ENCODE data around the gene SMIM28.

The SMIM28 gene

GRCh38 chr6:138405816-138406413, 28.2 kb downstream of the SMIM28 start:
- TF ChIP-seq ZNF274 (IDR thresholded peaks at IDR 0.05; ENCODE audit: low read depth, low read length), result no peak
- no peak overlapping the region for H3K4me3 ChIP-seq (ENCODE audit: low read length)

- no peak for TF ChIP-seq ZNF274 (IDR thresholded peaks at IDR 0.05; ENCODE audit: low read depth, low read length)
- H3K4me3 ChIP-seq (ENCODE audit: low read length), result no peak overlapping the region
These were observed 28.7 kb downstream of the SMIM28 start for GRCh38 chr6:138406443-138406842.

- TF ChIP-seq ZNF274 (IDR thresholded peaks at IDR 0.05; ENCODE audit: low read depth, low read length), result no peak
- no peak overlapping the region for H3K4me3 ChIP-seq (ENCODE audit: low read length)
These were observed 32.5 kb downstream of the SMIM28 start for GRCh38 chr6:138410048-138410735.

- no peak for TF ChIP-seq ZNF274 (IDR thresholded peaks at IDR 0.05; ENCODE audit: low read depth, low read length)
- no peak overlapping the region for H3K4me3 ChIP-seq (ENCODE audit: low read length)
These were observed 33.5 kb downstream of the SMIM28 start for GRCh38 chr6:138410972-138411880.

GRCh38 chr6:138415125-138415524, 37.4 kb downstream of the SMIM28 start:
- no peak overlapping the region for H3K4me3 ChIP-seq (ENCODE audit: low read length)
- no peak for TF ChIP-seq ZNF274 (IDR thresholded peaks at IDR 0.05; ENCODE audit: low read depth, low read length)

GRCh38 chr6:138416206-138416605, 38.5 kb downstream of the SMIM28 start:
- no peak overlapping the region for H3K4me3 ChIP-seq (ENCODE audit: low read length)
- TF ChIP-seq ZNF274 (IDR thresholded peaks at IDR 0.05; ENCODE audit: low read depth, low read length), result no peak

GRCh38 chr6:138417493-138418117, 39.9 kb downstream of the SMIM28 start:
- H3K4me3 ChIP-seq (ENCODE audit: low read length), result no peak overlapping the region
- no peak for TF ChIP-seq ZNF274 (IDR thresholded peaks at IDR 0.05; ENCODE audit: low read depth, low read length)

GRCh38 chr6:138418118-138418742, 40.5 kb downstream of the SMIM28 start:
- no peak for TF ChIP-seq ZNF274 (IDR thresholded peaks at IDR 0.05; ENCODE audit: low read depth, low read length)

GRCh38 chr6:138419766-138420165, 42.1 kb downstream of the SMIM28 start:
- no peak for TF ChIP-seq ZNF274 (IDR thresholded peaks at IDR 0.05; ENCODE audit: low read depth, low read length)
- H3K4me3 ChIP-seq (ENCODE audit: low read length), result no peak overlapping the region

More at GRCh38 chr6:138418118-138418742, 40.5 kb downstream of the SMIM28 start:
- H3K4me3 ChIP-seq (ENCODE audit: low read length), result no peak overlapping the region

- no peak overlapping the region for H3K4me3 ChIP-seq (ENCODE audit: low read length)
- TF ChIP-seq ZNF274 (IDR thresholded peaks at IDR 0.05; ENCODE audit: low read depth, low read length), result no peak
These were observed 42.7 kb downstream of the SMIM28 start for GRCh38 chr6:138420356-138420755.

- no peak overlapping the region for H3K4me3 ChIP-seq (ENCODE audit: low read length)
- no peak for TF ChIP-seq ZNF274 (IDR thresholded peaks at IDR 0.05; ENCODE audit: low read depth, low read length)
These were observed 43.4 kb downstream of the SMIM28 start for GRCh38 chr6:138421089-138421488.

- no peak overlapping the region for H3K4me3 ChIP-seq (ENCODE audit: low read length)
- TF ChIP-seq ZNF274 (IDR thresholded peaks at IDR 0.05; ENCODE audit: low read depth, low read length), result no peak
These were observed 43.9 kb downstream of the SMIM28 start for GRCh38 chr6:138421608-138422007.

GRCh38 chr6:138422861-138423260, 45.2 kb downstream of the SMIM28 start:
- H3K4me3 ChIP-seq (ENCODE audit: low read length), result no peak overlapping the region
- TF ChIP-seq ZNF274 (IDR thresholded peaks at IDR 0.05; ENCODE audit: low read depth, low read length), result no peak
